ENCODE measurements around the gene NUDT1. TPM values are rescaled to one million over a fixed set of nuclear protein-coding genes. Genes with fewer than 3 reads are reported as not detected.

NUDT1 gene
- polyA plus RNA-seq, 1 experiment: 22.0 TPM

- TF ChIP-seq CTCF (IDR thresholded peaks at IDR 0.05; ENCODE audit: insufficient read depth, low read depth, low read length): no peak
- POLR2A ChIA-PET: no interaction called here
- CTCF ChIA-PET: interaction anchor here (0.6 to 1.5 kb wide), 3 partner anchors 136 to 633 kb away, joined by 3 to 4 read pairs (median 4); no protein-coding TSS in a partner anchor
- no peaks in the 10 kb centered on the region for H3K27me3 ChIP-seq (ENCODE audit: control insufficient read depth, insufficient read depth, low read length)
- H3K4me3 ChIP-seq (ENCODE audit: low read depth, low read length): no peak overlapping the region
- peaks cover 28% of the 10 kb centered on the region for H3K36me3 ChIP-seq (ENCODE audit: control insufficient read depth, insufficient read depth, low read length)
- DNase-seq (ENCODE audit: low read depth): no peak
Measured at GRCh38 chr7:2211926-2212325, 30.1 kb upstream of the NUDT1 start.

- DNase-seq (ENCODE audit: low read depth): no peak
- POLR2A ChIA-PET: no interaction called here
- peaks cover 33% of the 10 kb centered on the region for H3K36me3 ChIP-seq (ENCODE audit: control insufficient read depth, insufficient read depth, low read length)
- no peak for TF ChIP-seq CTCF (IDR thresholded peaks at IDR 0.05; ENCODE audit: insufficient read depth, low read depth, low read length)
- H3K27me3 ChIP-seq (ENCODE audit: control insufficient read depth, insufficient read depth, low read length): no peaks in the 10 kb centered on the region
- H3K4me3 ChIP-seq (ENCODE audit: low read depth, low read length): no peak overlapping the region
- CTCF ChIA-PET: no interaction called here
Measured at GRCh38 chr7:2212906-2213305, 29.1 kb upstream of the NUDT1 start.

- Histone ChIP-seq H3K36me3 (ENCODE audit: control insufficient read depth, insufficient read depth, low read length) (peaks cover 33% of the 10 kb centered on the region), H3K27me3 (ENCODE audit: control insufficient read depth, insufficient read depth, low read length) (no peaks in the 10 kb centered on the region), H3K4me3 (ENCODE audit: low read depth, low read length) (no peak overlapping the region)
- CTCF ChIA-PET: no interaction called here
- DNase-seq (ENCODE audit: low read depth): no peak
- POLR2A ChIA-PET: no interaction called here
- no peak for TF ChIP-seq CTCF (IDR thresholded peaks at IDR 0.05; ENCODE audit: insufficient read depth, low read depth, low read length)
Measured at GRCh38 chr7:2213551-2214215, 28.3 kb upstream of the NUDT1 start.

GRCh38 chr7:2214636-2215035 is 27.4 kb upstream of the NUDT1 start:
- no peak for TF ChIP-seq CTCF (IDR thresholded peaks at IDR 0.05; ENCODE audit: insufficient read depth, low read depth, low read length)
- no peaks in the 10 kb centered on the region for H3K27me3 ChIP-seq (ENCODE audit: control insufficient read depth, insufficient read depth, low read length)
- DNase-seq (ENCODE audit: low read depth): no peak
- H3K36me3 ChIP-seq (ENCODE audit: control insufficient read depth, insufficient read depth, low read length): peaks cover 35% of the 10 kb centered on the region
- no peak overlapping the region for H3K4me3 ChIP-seq (ENCODE audit: low read depth, low read length)
- ChIA-PET POLR2A (interaction anchor here (0.6 kb wide), 1 partner anchor 333 kb away, joined by 15 read pairs; no protein-coding TSS in a partner anchor), CTCF (interaction anchor here (0.7 kb wide), 1 partner anchor 83 kb away, joined by 5 read pairs; no protein-coding TSS in a partner anchor)

- TF ChIP-seq CTCF (IDR thresholded peaks at IDR 0.05; ENCODE audit: insufficient read depth, low read depth, low read length): no peak
- no peaks in the 10 kb centered on the region for H3K27me3 ChIP-seq (ENCODE audit: control insufficient read depth, insufficient read depth, low read length)
- CTCF ChIA-PET: interaction anchor here (1.4 kb wide), 1 partner anchor 15 kb away, joined by 3 read pairs; no protein-coding TSS in a partner anchor
- POLR2A ChIA-PET: no interaction called here
- no peak for DNase-seq (ENCODE audit: low read depth)
- H3K36me3 ChIP-seq (ENCODE audit: control insufficient read depth, insufficient read depth, low read length): peaks cover 34% of the 10 kb centered on the region
- no peak overlapping the region for H3K4me3 ChIP-seq (ENCODE audit: low read depth, low read length)
Measured at GRCh38 chr7:2215851-2216250, 26.2 kb upstream of the NUDT1 start.
